Activated CD8-positive, alpha-beta T cell treated with anti-CD3 and anti-CD28 coated beads for 36 hours (primary cell): ENCODE data around the gene RDH5. TPM values are rescaled to one million over a fixed set of nuclear protein-coding genes. Genes with fewer than 3 reads are reported as not detected.

Experiments
- ATAC-seq: fragments of 200-7000 bp; cut with Tn5 transposase; one replicate; pipeline ENCODE4 v1.10.0; 2021; ENCODE audit warnings: mild to moderate bottlenecking, moderate library complexity
- CTCF ChIA-PET: fragments of 350-600 bp; sonication (Branson Sonifier 250); formaldehyde crosslinking; loops from one replicate; lab custom pipeline; 2021; ENCODE audit warnings: antibody characterized with exemption; lab: Charles Lee
- POLR2A ChIA-PET: fragments of 350-600 bp; sonication (Branson Sonifier 250); formaldehyde crosslinking; loops from one replicate; lab custom pipeline; 2021; ENCODE audit warnings: antibody characterized with exemption; lab: Charles Lee
- DNase-seq: peaks from one replicate; pipeline ENCODE4 v3.0.0-alpha.2; 2020
- H3K27ac Mint-ChIP-seq: one replicate; pipeline ENCODE4 v1.8.0; 2021; ENCODE audit warnings: mild to moderate bottlenecking, mixed read lengths
- H3K27me3 Mint-ChIP-seq: one replicate; pipeline ENCODE4 v1.8.0; 2021; ENCODE audit warnings: mixed read lengths
- H3K36me3 Mint-ChIP-seq: one replicate; pipeline ENCODE4 v1.8.0; 2021; ENCODE audit warnings: low read depth, mixed read lengths
- H3K4me1 Mint-ChIP-seq: one replicate; pipeline ENCODE4 v1.8.0; 2021; ENCODE audit warnings: low read depth, mixed read lengths
- H3K4me3 Mint-ChIP-seq: one replicate; pipeline ENCODE4 v1.8.0; 2021; ENCODE audit warnings: mild to moderate bottlenecking, moderate library complexity, mixed read lengths
- H3K9me3 Mint-ChIP-seq: one replicate; pipeline ENCODE4 v1.8.0; 2021; ENCODE audit warnings: mixed read lengths
- intact Hi-C: fragments of 100-400 bp; cut with micrococcal nuclease; formaldehyde crosslinking; loops from one replicate; pipeline ENCODE4 v1.10.0; 2022
- total RNA-seq, 2 experiments: library from RNA; stranded (reverse); gene quantifications; one replicate each; pipeline ENCODE4 v1.2.3, GENCODE V29; 2021
- TF ChIP-seq, protein P1 (sequence below): fragments of 200-600 bp; IDR thresholded peaks from one replicate; pipeline ENCODE4 v1.8.0; 2022; ENCODE audit warnings: antibody characterized with exemption, mild to moderate bottlenecking

The RDH5 gene
- total RNA-seq, 2 experiments from 2014 or later: 5.3 to 6.8 TPM

GRCh38 chr12:55728186-55728938 is 8.2 kb downstream of the RDH5 start:
- intact Hi-C loops: no loop called here
- ATAC-seq (peak; percentile 5), DNase-seq (peak; percentile 38)
- H3K4me1 Mint-ChIP-seq: peaks cover 33% of the 10 kb centered on the region
- H3K36me3 Mint-ChIP-seq: peaks cover 7% of the 10 kb centered on the region
- ChIA-PET POLR2A (interaction anchor here (1.0 to 5.0 kb wide), 8 partner anchors 10 to 389 kb away, joined by 3 to 44 read pairs (median 5); partner anchors contain the start of genes BLOC1S1, DNAJC14, PYM1 and RDH5), CTCF (interaction anchor here (1.5 to 3.5 kb wide), 3 partner anchors 11 to 72 kb away, joined by 7 to 52 read pairs (median 20); partner anchors contain the start of gene BLOC1S1)
- no peaks in the 10 kb centered on the region for H3K9me3 Mint-ChIP-seq
- H3K4me3 Mint-ChIP-seq: peak overlapping the region; percentile 85
- H3K27me3 Mint-ChIP-seq: no peaks in the 10 kb centered on the region
- peak overlapping the region; percentile 82 for H3K27ac Mint-ChIP-seq
- TF ChIP-seq, protein P1, sequence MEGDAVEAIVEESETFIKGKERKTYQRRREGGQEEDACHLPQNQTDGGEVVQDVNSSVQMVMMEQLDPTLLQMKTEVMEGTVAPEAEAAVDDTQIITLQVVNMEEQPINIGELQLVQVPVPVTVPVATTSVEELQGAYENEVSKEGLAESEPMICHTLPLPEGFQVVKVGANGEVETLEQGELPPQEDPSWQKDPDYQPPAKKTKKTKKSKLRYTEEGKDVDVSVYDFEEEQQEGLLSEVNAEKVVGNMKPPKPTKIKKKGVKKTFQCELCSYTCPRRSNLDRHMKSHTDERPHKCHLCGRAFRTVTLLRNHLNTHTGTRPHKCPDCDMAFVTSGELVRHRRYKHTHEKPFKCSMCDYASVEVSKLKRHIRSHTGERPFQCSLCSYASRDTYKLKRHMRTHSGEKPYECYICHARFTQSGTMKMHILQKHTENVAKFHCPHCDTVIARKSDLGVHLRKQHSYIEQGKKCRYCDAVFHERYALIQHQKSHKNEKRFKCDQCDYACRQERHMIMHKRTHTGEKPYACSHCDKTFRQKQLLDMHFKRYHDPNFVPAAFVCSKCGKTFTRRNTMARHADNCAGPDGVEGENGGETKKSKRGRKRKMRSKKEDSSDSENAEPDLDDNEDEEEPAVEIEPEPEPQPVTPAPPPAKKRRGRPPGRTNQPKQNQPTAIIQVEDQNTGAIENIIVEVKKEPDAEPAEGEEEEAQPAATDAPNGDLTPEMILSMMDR: no peak

DNA sequence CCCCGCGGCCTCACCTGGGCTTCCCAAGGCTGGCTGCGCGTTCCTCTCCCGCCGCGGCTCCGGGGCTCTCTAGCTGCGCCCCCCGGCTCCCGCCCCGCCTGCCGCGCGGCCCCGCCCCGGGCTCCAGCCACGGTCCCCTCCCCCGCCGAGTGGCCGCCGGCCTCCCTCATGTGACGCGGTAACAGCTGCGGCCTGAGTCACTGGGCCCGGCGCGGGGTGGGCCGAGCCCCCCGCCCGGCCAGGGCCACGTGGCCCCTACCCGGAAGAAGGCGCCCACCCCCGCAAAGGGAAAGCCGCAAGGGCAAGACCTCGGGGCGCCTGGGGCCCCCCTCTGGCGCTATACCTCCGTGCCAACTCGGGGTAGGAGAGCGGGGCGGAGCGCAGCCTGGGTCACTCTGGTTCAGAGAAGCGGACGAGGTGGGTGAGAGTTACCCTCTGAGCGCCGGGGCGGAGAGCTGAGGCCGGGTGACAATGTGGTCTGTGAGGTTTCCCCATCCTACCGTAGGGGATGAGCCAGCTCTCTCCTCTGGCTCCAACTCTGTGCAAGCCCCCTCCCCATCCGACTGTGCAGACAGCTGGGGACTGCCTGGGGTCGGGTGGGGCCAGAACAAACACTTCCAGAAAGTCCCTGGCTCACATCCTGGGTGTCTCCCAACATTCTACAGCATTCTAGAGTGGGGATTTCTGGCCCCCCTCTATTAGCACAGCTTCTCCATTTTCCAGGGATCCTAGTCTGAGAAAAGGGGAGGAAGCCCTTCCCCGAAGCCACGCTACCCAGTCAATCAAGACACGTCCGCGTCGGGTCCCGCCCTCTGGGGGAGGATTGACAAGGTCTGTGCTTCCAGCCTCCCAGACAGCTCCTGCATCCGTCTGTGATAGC is 9.0 kb downstream of the RDH5 start, which contains the start of gene CD63:
CD63 (minus strand) TSS at position 71 of the 880 bp plus-strand sequence. CDS start 668 bp downstream, outside the sequence.
- intact Hi-C loops: no loop called here
- Mint-ChIP-seq H3K36me3 (peaks cover 7% of the 10 kb centered on the region), H3K9me3 (no peaks in the 10 kb centered on the region), H3K27ac (peak within 1 kb of the TSS; percentile 90), H3K27me3 (no peaks in the 10 kb centered on the region), H3K4me3 (peak within 1 kb of the TSS; percentile 85), H3K4me1 (peaks cover 33% of the 10 kb centered on the region)
- peak; percentile 82 for ATAC-seq
- ChIA-PET CTCF (interaction anchor here (0.6 to 3.5 kb wide), 9 partner anchors 10 to 540 kb away, joined by 3 to 52 read pairs (median 3); partner anchors contain the start of genes BLOC1S1 and RAB5B), POLR2A (interaction anchor here (0.6 to 5.0 kb wide), 19 partner anchors 9 to 388 kb away, joined by 3 to 44 read pairs (median 4); partner anchors contain the start of genes BLOC1S1, DNAJC14, PYM1 and RDH5)
- TF ChIP-seq, protein P1: no peak
- DNase-seq: peak; percentile 93

- H3K4me3 Mint-ChIP-seq: peak overlapping the region; percentile 85
- peaks cover 7% of the 10 kb centered on the region for H3K36me3 Mint-ChIP-seq
- no peaks in the 10 kb centered on the region for H3K9me3 Mint-ChIP-seq
- H3K27ac Mint-ChIP-seq: peak overlapping the region; percentile 90
- DNase-seq (peak; percentile 64), ATAC-seq (peak; percentile 40)
- TF ChIP-seq, protein P1: no peak
- H3K4me1 Mint-ChIP-seq: peaks cover 29% of the 10 kb centered on the region
- POLR2A ChIA-PET: interaction anchor here (0.6 to 5.0 kb wide), 21 partner anchors 8 to 387 kb away, joined by 3 to 44 read pairs (median 4); partner anchors contain the start of genes BLOC1S1, DNAJC14, PA2G4 and PYM1
- H3K27me3 Mint-ChIP-seq: no peaks in the 10 kb centered on the region
- intact Hi-C loops: loop anchor here (10.0 kb wide), 1 partner anchor 245 kb away; the partner anchor contains the start of gene RAB5B
- CTCF ChIA-PET: interaction anchor here (0.6 to 3.5 kb wide), 12 partner anchors 9 to 1394 kb away, joined by 3 to 52 read pairs (median 3); partner anchors contain the start of genes BLOC1S1, RAB5B and RNF41
Observed at GRCh38 chr12:55729819-55730818, 9.9 kb downstream of the RDH5 start.

- ATAC-seq: no peak
- H3K27me3 Mint-ChIP-seq: no peaks in the 10 kb centered on the region
- TF ChIP-seq, protein P1: no peak
- no peak overlapping the region for H3K27ac Mint-ChIP-seq
- intact Hi-C loops: loop anchor here (10.0 kb wide), 1 partner anchor 243 kb away; the partner anchor contains the start of gene RAB5B
- no peak overlapping the region for H3K4me3 Mint-ChIP-seq
- DNase-seq: no peak
- peaks cover 20% of the 10 kb centered on the region for H3K4me1 Mint-ChIP-seq
- no peaks in the 10 kb centered on the region for H3K9me3 Mint-ChIP-seq
- CTCF ChIA-PET: interaction anchor here (2.1 kb wide), 1 partner anchor 10 kb away, joined by 5 read pairs; the partner anchor contains the start of gene GDF11
- POLR2A ChIA-PET: interaction anchor here (1.0 kb wide), 2 partner anchors 15 to 196 kb away, joined by 3 read pairs; no protein-coding TSS in a partner anchor
- peaks cover 5% of the 10 kb centered on the region for H3K36me3 Mint-ChIP-seq
Observed at GRCh38 chr12:55732288-55732687, 12.1 kb downstream of the RDH5 start.
